GM12872 (cell line): ENCODE measurements around the gene CABLES1.

Source experiments
- CTCF ChIP-seq: IDR thresholded peaks from 3 replicates; pipeline ENCODE4 v1.5.1; 2011; ENCODE audit warnings: low read depth, mild to moderate bottlenecking, low read length, moderate library complexity; ENCODE audit not compliant: insufficient read depth

Gene CABLES1

GRCh38 chr18:23159344-23159743, 24.1 kb downstream of the CABLES1 start:
- no peak for TF ChIP-seq CTCF

- no peak for TF ChIP-seq CTCF
Measured at GRCh38 chr18:23162473-23162872, 27.2 kb downstream of the CABLES1 start.

- TF ChIP-seq CTCF, result no peak
Measured at GRCh38 chr18:23163786-23164533, 28.7 kb downstream of the CABLES1 start.

- no peak for TF ChIP-seq CTCF
Measured at GRCh38 chr18:23165271-23166068, 30.2 kb downstream of the CABLES1 start.

GRCh38 chr18:23166891-23167541, 31.7 kb downstream of the CABLES1 start:
- no peak for TF ChIP-seq CTCF

- no peak for TF ChIP-seq CTCF
Measured at GRCh38 chr18:23169673-23170044, 34.4 kb downstream of the CABLES1 start.

- TF ChIP-seq CTCF, result no peak
Measured at GRCh38 chr18:23170137-23170536, 34.9 kb downstream of the CABLES1 start.
